SH-SY5Y (cell line): ENCODE measurements around the gene LUC7L.

Experiments used
- GATA2 ChIP-seq: IDR thresholded peaks from 2 replicates; pipeline ENCODE4 v1.6.1; 2011; ENCODE audit warnings: mild to moderate bottlenecking, low read depth, low read length
- GATA3 ChIP-seq: IDR thresholded peaks from 2 replicates; pipeline ENCODE4 v1.6.1; 2011; ENCODE audit warnings: low read depth, mild to moderate bottlenecking, low read length, moderate library complexity

DNA sequence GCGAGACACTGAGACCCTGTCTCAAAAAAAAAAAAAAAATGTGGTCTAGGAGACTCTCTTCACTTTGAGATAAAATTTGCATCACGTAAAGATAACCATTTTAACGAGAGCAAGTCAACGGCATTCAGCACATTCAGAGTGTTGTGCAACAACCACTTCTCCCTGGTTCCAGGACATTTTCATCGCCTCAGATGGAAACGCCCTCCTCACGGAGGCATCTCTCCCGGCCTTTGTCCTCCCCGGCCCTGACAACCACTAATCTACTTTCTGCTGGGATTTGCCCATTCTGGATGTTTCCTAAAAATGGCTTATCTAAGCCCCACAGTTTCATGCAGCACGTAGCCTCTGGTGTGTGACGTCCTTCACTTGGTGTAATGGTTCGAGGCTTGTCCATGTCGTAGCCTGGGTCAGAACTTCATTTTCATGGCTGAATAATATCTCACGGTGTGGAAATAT is 84.4 kb downstream of the LUC7L start:
- no peak for TF ChIP-seq GATA3
- TF ChIP-seq GATA2: no peak
